PC-9 (cell line): ENCODE results near the gene SNX9. TPM values are rescaled to one million over a fixed set of nuclear protein-coding genes. Genes with fewer than 3 reads are reported as not detected.

Experiments used
- BruUV-seq: library from RNA; stranded (reverse); fragments of 400-500 nt; replicated peaks from 2 replicates; lab custom pipeline; 2021; lab: Mats Ljungman, UMichigan
- CTCF ChIA-PET: fragments of 300-600 bp; sonication (Branson Sonifier 250); formaldehyde crosslinking; loops from one replicate; lab custom pipeline; 2022; ENCODE audit warnings: antibody characterized with exemption; lab: Charles Lee
- POLR2A ChIA-PET: fragments of 300-600 bp; sonication (Branson Sonifier 250); formaldehyde crosslinking; loops from one replicate; lab custom pipeline; 2022; ENCODE audit warnings: antibody characterized with exemption; ENCODE audit not compliant: unreplicated experiment; lab: Charles Lee
- DNase-seq, 2 experiments: peaks; one replicate each; pipeline versions ENCODE4 v3.0.0 to v3.0.0-alpha.2; 2015 to 2022; ENCODE audit warnings: mixed read lengths in 1 of 2
- H2AFZ ChIP-seq: fragments of 200-600 bp; sonication (generic); 2 replicates; pipeline ENCODE4 v1.8.1; 2017; ENCODE audit warnings: antibody characterized with exemption
- H3F3A ChIP-seq: fragments of 200-600 bp; sonication (generic); 2 replicates; pipeline ENCODE4 v1.8.1; 2017; ENCODE audit warnings: antibody characterized with exemption, mild to moderate bottlenecking, low read depth; ENCODE audit not compliant: insufficient read depth
- H3K27ac ChIP-seq: fragments of 200-600 bp; sonication (generic); 2 replicates; pipeline ENCODE4 v1.6.1; 2016; ENCODE audit warnings: mixed run types
- H3K27me3 ChIP-seq: fragments of 200-600 bp; sonication (generic); 2 replicates; pipeline ENCODE4 v1.6.1; 2016; ENCODE audit warnings: low read depth, mixed run types; ENCODE audit not compliant: insufficient read depth
- H3K36me3 ChIP-seq: fragments of 200-600 bp; sonication (generic); 2 replicates; pipeline ENCODE4 v1.6.1; 2016; ENCODE audit warnings: low read depth, mixed run types
- H3K4me1 ChIP-seq: fragments of 200-600 bp; sonication (generic); replicated peaks from 2 replicates; pipeline ENCODE4 v1.6.1; 2016; ENCODE audit warnings: mixed run types; ENCODE audit not compliant: insufficient read depth
- H3K4me2 ChIP-seq: fragments of 200-600 bp; sonication (generic); 2 replicates; pipeline ENCODE4 v1.6.1; 2017; ENCODE audit warnings: mixed run types
- H3K4me3 ChIP-seq: fragments of 200-600 bp; sonication (generic); 2 replicates; pipeline ENCODE4 v1.6.1; 2016; ENCODE audit warnings: mixed run types
- H3K79me2 ChIP-seq: fragments of 200-600 bp; sonication (generic); 2 replicates; pipeline ENCODE4 v1.6.1; 2017; ENCODE audit warnings: low read depth, mixed run types
- H3K9me2 ChIP-seq: fragments of 200-600 bp; sonication (generic); 2 replicates; pipeline ENCODE4 v1.8.1; 2017; ENCODE audit warnings: mild to moderate bottlenecking; ENCODE audit not compliant: insufficient read depth
- H3K9me3 ChIP-seq: fragments of 200-600 bp; sonication (generic); 2 replicates; pipeline ENCODE4 v1.8.1; 2016; ENCODE audit warnings: low read depth; ENCODE audit not compliant: insufficient read depth
- H4K20me1 ChIP-seq: fragments of 200-600 bp; sonication (generic); 2 replicates; pipeline ENCODE4 v1.8.1; 2017; ENCODE audit not compliant: insufficient read depth
- EZH2 ChIP-seq: fragments of 200-600 bp; sonication (generic); IDR thresholded peaks from 2 replicates; pipeline ENCODE4 v1.8.0; 2017; ENCODE audit warnings: antibody characterized with exemption, low read depth
- intact Hi-C: fragments of 100-400 bp; cut with micrococcal nuclease; formaldehyde crosslinking; loops from one replicate; pipeline ENCODE4 v1.10.0; 2022; ENCODE audit not compliant: unreplicated experiment
- total RNA-seq: library from RNA; stranded (reverse); gene quantifications from 2 replicates; pipeline ENCODE4 v1.2.3, GENCODE V29; 2021
- TF ChIP-seq, protein P1 (sequence below): fragments of 200-600 bp; sonication (generic); conservative IDR thresholded peaks from 2 replicates; pipeline ENCODE4 v1.6.1; 2017; ENCODE audit warnings: mixed run types, antibody characterized with exemption, mild to moderate bottlenecking, moderate library complexity

SNX9 gene
- total RNA-seq, 1 experiment from 2014 or later = 25.0 TPM

- intact Hi-C loops = loop anchor here (10.0 kb wide), 1 partner anchor 212 kb away; no protein-coding TSS in a partner anchor
- H3K4me3 ChIP-seq = no peak overlapping the region
- ChIA-PET POLR2A (no interaction called here), CTCF (no interaction called here)
- H3K9me3 ChIP-seq = no peaks in the 10 kb centered on the region
- no TSS peak for BruUV-seq
- H3K79me2 ChIP-seq = no peaks in the 10 kb centered on the region
- H3K9me2 ChIP-seq = no peaks in the 10 kb centered on the region
- no peaks in the 10 kb centered on the region for H3K27me3 ChIP-seq
- H3K27ac ChIP-seq = no peak overlapping the region
- no peaks in the 10 kb centered on the region for H4K20me1 ChIP-seq
- no peak overlapping the region for H2AFZ ChIP-seq
- TF ChIP-seq, protein P1, sequence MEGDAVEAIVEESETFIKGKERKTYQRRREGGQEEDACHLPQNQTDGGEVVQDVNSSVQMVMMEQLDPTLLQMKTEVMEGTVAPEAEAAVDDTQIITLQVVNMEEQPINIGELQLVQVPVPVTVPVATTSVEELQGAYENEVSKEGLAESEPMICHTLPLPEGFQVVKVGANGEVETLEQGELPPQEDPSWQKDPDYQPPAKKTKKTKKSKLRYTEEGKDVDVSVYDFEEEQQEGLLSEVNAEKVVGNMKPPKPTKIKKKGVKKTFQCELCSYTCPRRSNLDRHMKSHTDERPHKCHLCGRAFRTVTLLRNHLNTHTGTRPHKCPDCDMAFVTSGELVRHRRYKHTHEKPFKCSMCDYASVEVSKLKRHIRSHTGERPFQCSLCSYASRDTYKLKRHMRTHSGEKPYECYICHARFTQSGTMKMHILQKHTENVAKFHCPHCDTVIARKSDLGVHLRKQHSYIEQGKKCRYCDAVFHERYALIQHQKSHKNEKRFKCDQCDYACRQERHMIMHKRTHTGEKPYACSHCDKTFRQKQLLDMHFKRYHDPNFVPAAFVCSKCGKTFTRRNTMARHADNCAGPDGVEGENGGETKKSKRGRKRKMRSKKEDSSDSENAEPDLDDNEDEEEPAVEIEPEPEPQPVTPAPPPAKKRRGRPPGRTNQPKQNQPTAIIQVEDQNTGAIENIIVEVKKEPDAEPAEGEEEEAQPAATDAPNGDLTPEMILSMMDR = no peak
- no peak for TF ChIP-seq EZH2
- no peaks in the 10 kb centered on the region for H3K4me1 ChIP-seq
- 0 out of 2 replicates have a peak, but pooled peaks cover 8% of the 10 kb centered on the region for H3K36me3 ChIP-seq
- no peaks in the 10 kb centered on the region; the same call in 1 of the 2 replicates for H3F3A ChIP-seq
- DNase-seq = no peak
- no peak overlapping the region for H3K4me2 ChIP-seq
Measured at GRCh38 chr6:157877149-157877548, 54.1 kb downstream of the SNX9 start.

GRCh38 chr6:157877573-157878438 lies 54.8 kb downstream of the SNX9 start:
- H3K4me2 ChIP-seq = no peak overlapping the region
- no peaks in the 10 kb centered on the region for H3K4me1 ChIP-seq
- H3K9me3 ChIP-seq = no peaks in the 10 kb centered on the region
- no peaks in the 10 kb centered on the region; the same call in 1 of the 2 replicates for H3F3A ChIP-seq
- BruUV-seq = no TSS peak
- no peaks in the 10 kb centered on the region for H3K9me2 ChIP-seq
- intact Hi-C loops = loop anchor here (10.0 kb wide), 1 partner anchor 213 kb away; no protein-coding TSS in a partner anchor
- no peak overlapping the region for H2AFZ ChIP-seq
- no peak overlapping the region for H3K4me3 ChIP-seq
- 0 out of 2 replicates have a peak, but pooled peaks cover 8% of the 10 kb centered on the region for H3K36me3 ChIP-seq
- no peaks in the 10 kb centered on the region for H3K79me2 ChIP-seq
- no peaks in the 10 kb centered on the region for H3K27me3 ChIP-seq
- H4K20me1 ChIP-seq = no peaks in the 10 kb centered on the region
- POLR2A ChIA-PET = no interaction called here
- no peak for DNase-seq
- TF ChIP-seq, protein P1 = no peak
- no peak for TF ChIP-seq EZH2
- CTCF ChIA-PET = no interaction called here
- no peak overlapping the region for H3K27ac ChIP-seq

DNA sequence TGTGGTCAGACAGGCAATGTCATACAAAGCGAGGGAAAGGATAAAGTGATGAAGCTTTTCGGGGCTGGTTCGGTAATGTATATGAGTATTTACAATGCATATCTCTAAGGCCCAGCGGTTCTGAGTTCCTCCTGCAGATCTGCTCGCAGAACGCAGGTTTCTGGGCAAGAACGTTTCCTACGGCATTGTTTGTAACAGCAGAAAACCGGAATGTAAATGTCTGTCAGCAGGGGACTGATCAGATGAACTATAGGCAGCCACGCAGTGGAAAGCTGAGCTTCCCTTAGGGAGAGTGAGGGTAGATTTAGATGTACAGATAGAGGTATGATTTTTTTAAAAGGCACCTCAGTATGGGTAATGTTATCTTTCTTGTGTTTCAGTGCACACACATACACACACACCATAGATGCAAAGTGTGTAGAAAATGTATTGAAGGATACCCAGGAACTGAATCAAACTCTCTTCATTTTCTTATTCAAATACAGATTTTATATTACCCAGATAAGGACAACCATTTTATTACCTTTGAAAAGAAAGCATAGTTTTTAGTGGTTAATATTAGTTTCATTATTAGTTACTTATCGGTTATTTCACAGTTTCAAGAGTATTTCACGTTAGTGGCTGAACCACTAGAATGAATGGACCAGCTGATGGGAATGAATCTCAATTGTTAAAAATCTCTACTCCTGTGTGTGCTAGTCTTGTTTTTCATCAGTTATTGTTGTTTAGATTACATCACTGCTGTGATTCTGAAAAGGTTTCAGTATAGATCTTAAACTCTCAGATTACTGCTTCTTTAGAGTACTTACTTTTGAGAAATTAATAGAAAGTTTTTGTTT lies 56.2 kb downstream of the SNX9 start:
- Histone ChIP-seq H3K9me3 (no peaks in the 10 kb centered on the region), H3K9me2 (no peaks in the 10 kb centered on the region), H3K27ac (no peak overlapping the region), H3K79me2 (no peaks in the 10 kb centered on the region), H3K4me1 (no peaks in the 10 kb centered on the region), H4K20me1 (no peaks in the 10 kb centered on the region), H3F3A (no peaks in the 10 kb centered on the region; the same call in 1 of the 2 replicates), H3K36me3 (0 out of 2 replicates have a peak, but pooled peaks cover 8% of the 10 kb centered on the region), H2AFZ (no peak overlapping the region), H3K4me2 (no peak overlapping the region), H3K27me3 (no peaks in the 10 kb centered on the region), H3K4me3 (no peak overlapping the region)
- POLR2A ChIA-PET = no interaction called here
- TF ChIP-seq EZH2 = no peak
- TF ChIP-seq, protein P1 = no peak
- CTCF ChIA-PET = no interaction called here
- no peak for DNase-seq
- intact Hi-C loops = loop anchor here (10.0 kb wide), 1 partner anchor 214 kb away; no protein-coding TSS in a partner anchor
- no TSS peak for BruUV-seq
